ENCODE measurements around the gene FASN. TPM values are rescaled to one million over a fixed set of nuclear protein-coding genes. Genes with fewer than 3 reads are reported as not detected.
"Not testable (repeated sequence)": the region's sequence is repeated elsewhere in the genome, so short reads cannot be mapped to it uniquely, and the experiment has no call there.

Gene FASN
- total RNA-seq, 1 experiment from 2014 or later, result 433 TPM

- Histone ChIP-seq H3K4ac (ENCODE audit: low read depth, low read length) (no peak overlapping the region), H3K27me3 (ENCODE audit: insufficient read depth, low read length) (no peaks in the 10 kb centered on the region), H4K20me1 (ENCODE audit: control insufficient read depth, insufficient read depth, insufficient read length) (no peaks in the 10 kb centered on the region), H3T11ph (ENCODE audit: low read length) (no peak overlapping the region), H3K27ac (ENCODE audit: insufficient read length, low read depth, low read length) (no peak overlapping the region), H3K23me2 (ENCODE audit: insufficient read length, low read depth, low read length, poor library complexity, severe bottlenecking) (no peaks in the 10 kb centered on the region), H4K5ac (ENCODE audit: insufficient read length, low read depth, low read length) (no peak overlapping the region), H2BK12ac (ENCODE audit: insufficient read length, low read depth, low read length) (no peak overlapping the region), H2BK120ac (ENCODE audit: low read depth, low read length, poor library complexity, severe bottlenecking) (no peak overlapping the region), H2BK5ac (ENCODE audit: insufficient read length, low read length) (no peak overlapping the region), H3K4me2 (ENCODE audit: insufficient read depth, insufficient read length, low read length) (no peak overlapping the region), H2BK20ac (ENCODE audit: low read depth, low read length, poor library complexity, severe bottlenecking) (no peak overlapping the region), H3K9me3 (ENCODE audit: control insufficient read depth, low read depth, low read length) (no peaks in the 10 kb centered on the region), H3K56ac (ENCODE audit: insufficient read length, low read depth, low read length) (no peak overlapping the region), H3K79me1 (ENCODE audit: insufficient read depth, low read depth, low read length, poor library complexity, severe bottlenecking) (no peaks in the 10 kb centered on the region), H2AK5ac (ENCODE audit: insufficient read length, low read length) (no peak overlapping the region), H3K23ac (ENCODE audit: insufficient read length, low read depth, low read length) (no peak overlapping the region), H4K91ac (ENCODE audit: insufficient read length, low read depth, low read length) (no peak overlapping the region), H3K18ac (ENCODE audit: insufficient read length, low read depth, low read length) (no peak overlapping the region), H4K8ac (replicated peaks; ENCODE audit: insufficient read length, low read depth, low read length) (no peak overlapping the region), H2AFZ (ENCODE audit: low read length) (no peak overlapping the region), H3K14ac (ENCODE audit: insufficient read depth, low read length) (no peak overlapping the region), H3K4me1 (ENCODE audit: insufficient read depth, low read length) (no peaks in the 10 kb centered on the region), H2BK15ac (ENCODE audit: low read depth, low read length) (no peak overlapping the region), H3K9ac (ENCODE audit: extremely low read depth, insufficient read length, low read length) (no peak overlapping the region), H3K79me2 (ENCODE audit: insufficient read depth, low read length) (no peaks in the 10 kb centered on the region)
- H3K4me3 Mint-ChIP-seq, result no peak overlapping the region
- no peak for DNase-seq
- H3K9me3 Mint-ChIP-seq, result no peaks in the 10 kb centered on the region
- H3K4me1 Mint-ChIP-seq, result no peaks in the 10 kb centered on the region
- H3K27me3 Mint-ChIP-seq (ENCODE audit: low read depth), result peaks cover 31% of the 10 kb centered on the region
- no peaks in the 10 kb centered on the region for H3K36me3 Mint-ChIP-seq (ENCODE audit: insufficient read depth in 1 of 3, low read depth in 3 of 3)
- WGBS (ENCODE audit: extremely low coverage, insufficient read length, low lambda C conversion rate), result no CpG with 5 or more reads among the region's 11 CpGs
- TF ChIP-seq CTCF (conservative IDR thresholded peaks at IDR 0.05), result no peak
- no peak overlapping the region for H3K27ac Mint-ChIP-seq
Observed at GRCh38 chr17:82134101-82134500, 36.1 kb upstream of the FASN start.

- not testable (repeated sequence) for H3K4me1 Mint-ChIP-seq; H3K23me2 ChIP-seq (ENCODE audit: insufficient read length, low read depth, low read length, poor library complexity, severe bottlenecking); DNase-seq; H3K9ac ChIP-seq (ENCODE audit: extremely low read depth, insufficient read length, low read length); H4K91ac ChIP-seq (ENCODE audit: insufficient read length, low read depth, low read length); H4K20me1 ChIP-seq (ENCODE audit: control insufficient read depth, insufficient read depth, insufficient read length); H3K9me3 Mint-ChIP-seq; H3K4ac ChIP-seq (ENCODE audit: low read depth, low read length); H2BK5ac ChIP-seq (ENCODE audit: insufficient read length, low read length); H4K5ac ChIP-seq (ENCODE audit: insufficient read length, low read depth, low read length); H2BK15ac ChIP-seq (ENCODE audit: low read depth, low read length); H3K79me1 ChIP-seq (ENCODE audit: insufficient read depth, low read depth, low read length, poor library complexity, severe bottlenecking); H3K4me3 Mint-ChIP-seq; H2BK20ac ChIP-seq (ENCODE audit: low read depth, low read length, poor library complexity, severe bottlenecking); H3K14ac ChIP-seq (ENCODE audit: insufficient read depth, low read length); H3K27ac ChIP-seq (ENCODE audit: insufficient read length, low read depth, low read length); H3T11ph ChIP-seq (ENCODE audit: low read length); H3K27me3 ChIP-seq (ENCODE audit: insufficient read depth, low read length); H3K36me3 Mint-ChIP-seq (ENCODE audit: insufficient read depth in 1 of 3, low read depth in 3 of 3); H2BK120ac ChIP-seq (ENCODE audit: low read depth, low read length, poor library complexity, severe bottlenecking); H2AFZ ChIP-seq (ENCODE audit: low read length); H3K56ac ChIP-seq (ENCODE audit: insufficient read length, low read depth, low read length); H3K79me2 ChIP-seq (ENCODE audit: insufficient read depth, low read length); H2BK12ac ChIP-seq (ENCODE audit: insufficient read length, low read depth, low read length); H3K27ac Mint-ChIP-seq; H3K4me2 ChIP-seq (ENCODE audit: insufficient read depth, insufficient read length, low read length); H4K8ac ChIP-seq (replicated peaks; ENCODE audit: insufficient read length, low read depth, low read length); H3K9me3 ChIP-seq (ENCODE audit: control insufficient read depth, low read depth, low read length); H2AK5ac ChIP-seq (ENCODE audit: insufficient read length, low read length); H3K4me1 ChIP-seq (ENCODE audit: insufficient read depth, low read length); H3K18ac ChIP-seq (ENCODE audit: insufficient read length, low read depth, low read length); H3K23ac ChIP-seq (ENCODE audit: insufficient read length, low read depth, low read length)
- WGBS (ENCODE audit: extremely low coverage, insufficient read length, low lambda C conversion rate), result no CpG with 5 or more reads among the region's 8 CpGs
- peaks cover 24% of the 10 kb centered on the region for H3K27me3 Mint-ChIP-seq (ENCODE audit: low read depth)
Observed at GRCh38 chr17:82133166-82133953, 35.3 kb upstream of the FASN start.

Data from H9 (cell line).